NCI-H146 (cell line): Measurements from ENCODE around the gene IGSF6.
"Not testable (repeated sequence)": the region's sequence is repeated elsewhere in the genome, so short reads cannot be mapped to it uniquely, and the experiment has no call there.

ENCODE experiments used
- DNase-seq: peaks from one replicate; lab custom pipeline; 2025; lab: John Stamatoyannopoulos, UW

Gene IGSF6, protein sequence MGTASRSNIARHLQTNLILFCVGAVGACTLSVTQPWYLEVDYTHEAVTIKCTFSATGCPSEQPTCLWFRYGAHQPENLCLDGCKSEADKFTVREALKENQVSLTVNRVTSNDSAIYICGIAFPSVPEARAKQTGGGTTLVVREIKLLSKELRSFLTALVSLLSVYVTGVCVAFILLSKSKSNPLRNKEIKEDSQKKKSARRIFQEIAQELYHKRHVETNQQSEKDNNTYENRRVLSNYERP

GRCh38 chr16:21652453-21652852 is at the start of gene IGSF6:
TSS of gene IGSF6 (minus strand) at chr16:21652608. CDS start at chr16:21652598, 10 bp downstream.
- no peak for DNase-seq

DNA sequence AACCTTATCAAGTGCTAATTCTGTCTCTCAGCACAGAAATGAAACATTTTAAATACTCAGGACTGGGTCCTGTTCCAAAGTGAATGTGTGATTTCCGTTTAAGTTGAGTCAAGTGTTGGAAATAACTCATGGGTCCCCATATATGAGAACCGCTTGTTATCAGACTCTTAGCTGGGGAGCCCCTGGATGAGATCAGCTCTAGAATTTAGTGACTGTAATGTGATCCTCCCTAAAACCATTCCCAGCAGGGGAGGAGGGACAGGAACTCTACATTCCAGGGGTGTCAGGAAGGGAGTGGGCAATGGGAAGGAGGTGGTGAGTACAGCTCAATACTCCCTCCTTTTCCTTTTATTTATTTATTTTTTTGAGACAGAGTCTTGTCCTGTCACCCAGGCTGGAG is 48.9 kb upstream of the IGSF6 start:
- DNase-seq, result no peak

GRCh38 chr16:21698169-21699032 is 46.0 kb upstream of the IGSF6 start:
- no peak for DNase-seq

DNA sequence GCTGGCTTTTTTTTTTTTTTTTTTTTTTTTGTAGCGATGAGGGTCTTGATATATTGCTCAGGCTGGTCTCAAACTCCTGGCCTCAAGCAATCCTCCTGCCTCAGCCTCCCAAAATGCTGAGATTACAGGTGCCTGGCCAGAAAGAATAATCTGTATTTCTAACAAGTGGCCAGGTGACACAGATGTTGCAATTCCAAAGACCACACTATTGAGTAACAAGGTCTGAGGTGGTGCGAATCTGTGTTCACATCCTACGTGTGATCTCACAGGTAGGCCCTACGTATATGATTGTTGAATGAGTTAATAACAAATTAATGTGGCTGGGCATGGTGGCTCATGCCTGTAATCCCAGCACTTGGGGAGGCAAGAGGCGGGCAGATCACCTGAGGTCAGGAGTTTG is 44.6 kb upstream of the IGSF6 start:
- no peak for DNase-seq

GRCh38 chr16:21694609-21695008 is 42.2 kb upstream of the IGSF6 start:
- DNase-seq, result no peak

- DNase-seq, result not testable (repeated sequence)
These were observed 38.6 kb upstream of the IGSF6 start for GRCh38 chr16:21690967-21691366.

DNA sequence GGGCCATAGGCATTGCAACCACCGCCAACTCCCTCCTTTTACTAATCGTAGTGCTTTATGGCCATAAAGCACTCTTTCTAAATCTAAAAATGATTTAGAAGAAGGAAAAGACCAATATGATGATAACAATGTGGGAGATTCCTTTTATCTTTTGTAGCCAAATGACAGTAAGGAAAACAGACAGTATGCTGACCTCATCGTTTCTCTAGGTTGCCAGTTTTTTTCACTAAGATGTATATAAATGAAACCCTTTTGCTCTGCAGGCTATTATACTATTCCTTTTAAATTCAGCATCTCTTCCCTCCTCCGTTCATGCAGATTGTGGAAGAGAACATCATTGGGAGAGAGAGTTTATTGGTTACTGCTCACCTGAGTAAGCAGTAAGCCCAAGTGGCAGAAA is 36.7 kb upstream of the IGSF6 start:
- no peak for DNase-seq

DNA sequence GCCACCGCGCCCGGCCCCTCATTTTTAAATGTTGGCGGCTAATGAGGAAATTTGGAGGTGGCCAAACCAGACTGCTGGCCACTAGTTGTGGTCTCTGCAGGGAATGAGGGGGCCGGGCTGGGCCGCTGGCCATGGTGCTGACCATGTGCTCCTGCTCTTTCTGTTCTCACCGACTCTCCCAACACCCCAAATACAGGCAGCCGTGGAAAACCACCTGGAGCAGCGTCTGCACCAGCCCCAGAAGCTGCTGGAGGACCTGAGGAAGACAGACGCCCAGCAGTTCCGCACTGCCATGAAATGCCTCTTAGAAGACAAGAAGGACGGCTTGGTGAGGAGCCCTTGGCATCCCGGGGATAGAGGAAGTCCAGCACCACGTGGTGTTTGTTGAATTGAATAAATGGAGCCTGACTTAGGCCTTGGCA is 32.6 kb upstream of the IGSF6 start:
- no peak for DNase-seq

DNA sequence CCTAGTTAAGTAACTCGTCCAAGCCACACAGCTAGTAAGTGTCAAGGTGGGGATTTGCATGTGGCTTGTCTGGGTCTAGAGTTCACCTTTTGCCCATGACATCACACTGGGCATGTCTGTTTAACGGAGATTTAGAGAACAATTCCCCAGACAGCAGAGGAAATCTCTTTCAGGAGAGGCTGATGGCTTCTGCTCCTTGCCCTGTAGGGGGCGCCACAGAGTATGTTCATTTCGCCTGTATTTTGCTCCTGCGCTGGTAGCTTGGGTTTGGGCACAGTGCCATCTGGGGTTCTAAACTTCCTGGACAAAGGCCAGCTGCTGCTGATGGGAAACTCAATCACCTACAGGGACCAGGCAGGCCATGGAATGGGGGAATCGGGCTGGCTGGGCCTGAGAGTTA is 31.8 kb upstream of the IGSF6 start:
- no peak for DNase-seq

DNA sequence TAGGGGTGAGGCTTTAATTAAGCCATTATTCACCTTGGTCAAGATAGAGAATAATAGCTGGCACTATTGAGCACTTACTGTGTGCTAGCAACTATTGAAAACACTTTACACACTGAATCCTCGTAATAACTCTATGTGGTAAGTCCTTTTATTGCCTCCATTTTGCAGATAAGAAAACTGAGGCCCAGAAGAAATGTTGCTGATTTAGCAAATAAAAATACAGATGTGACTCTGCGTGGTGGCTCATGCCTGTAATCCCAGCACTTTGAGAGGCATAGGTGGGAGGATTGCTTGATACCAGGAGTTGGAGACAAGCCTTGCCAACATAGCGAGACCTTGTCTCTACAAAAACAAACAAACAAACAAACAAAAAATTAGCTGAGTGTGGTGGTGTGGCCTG is 30.8 kb upstream of the IGSF6 start:
- no peak for DNase-seq

DNA sequence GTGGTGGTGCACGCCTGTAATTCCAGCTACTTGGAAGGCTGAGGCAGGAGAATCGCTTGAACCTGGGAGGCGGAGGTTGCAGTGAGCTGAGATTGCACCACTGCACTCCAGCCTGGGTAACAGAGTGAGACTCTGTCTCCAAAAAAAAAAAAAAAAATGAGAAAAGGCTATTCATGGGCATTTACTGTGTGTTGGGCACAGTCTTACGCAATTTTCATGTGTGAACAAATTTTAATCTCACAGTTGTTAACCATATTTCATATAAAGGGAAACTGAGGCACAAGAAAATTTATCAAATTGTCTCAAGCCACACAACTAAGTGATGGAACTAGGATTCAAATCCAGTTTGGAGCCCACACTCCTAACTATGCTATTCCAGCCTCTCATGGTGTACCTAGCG is 28.3 kb upstream of the IGSF6 start:
- not testable (repeated sequence) for DNase-seq

- not testable (repeated sequence) for DNase-seq
These were observed 22.0 kb upstream of the IGSF6 start for GRCh38 chr16:21674456-21674855.

GRCh38 chr16:21673469-21673868 is 21.1 kb upstream of the IGSF6 start:
- no peak for DNase-seq

- no peak for DNase-seq
These were observed 15.2 kb upstream of the IGSF6 start for GRCh38 chr16:21667575-21667974.

- DNase-seq, result no peak
These were observed 14.4 kb upstream of the IGSF6 start for GRCh38 chr16:21666772-21667171.

DNA sequence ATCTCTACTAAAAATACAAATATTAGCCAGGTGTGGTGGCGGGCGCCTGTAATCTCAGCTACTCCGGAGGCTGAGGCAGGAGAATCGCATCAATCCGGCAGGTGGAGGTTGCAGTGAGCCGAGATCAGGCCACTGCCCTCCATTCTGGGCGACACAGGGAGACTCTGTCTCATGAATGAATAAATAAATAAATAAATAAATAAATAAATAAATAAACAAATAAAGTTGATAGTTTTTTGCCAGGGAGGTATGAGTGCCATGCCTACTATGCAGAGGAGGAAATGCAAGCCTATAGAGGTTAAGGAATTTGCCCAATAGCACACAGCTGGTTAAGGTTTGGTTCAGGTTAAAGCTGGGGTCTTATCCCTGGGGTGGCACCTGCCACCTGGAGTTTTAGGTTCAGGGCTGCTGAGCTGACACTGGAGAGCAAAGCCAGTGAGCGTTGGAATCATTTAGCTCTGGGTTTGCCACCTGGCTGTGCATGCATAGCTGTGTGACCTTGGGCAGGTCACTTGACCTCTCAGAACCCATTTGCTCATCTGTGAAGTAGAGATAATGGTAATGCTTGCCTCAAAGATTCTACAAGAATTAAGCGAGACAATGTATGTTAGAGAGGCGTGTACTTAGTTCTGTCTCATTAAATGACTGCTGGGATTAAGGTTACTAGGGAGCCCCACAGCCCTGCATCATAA is 12.5 kb upstream of the IGSF6 start:
- DNase-seq, result no peak

DNA sequence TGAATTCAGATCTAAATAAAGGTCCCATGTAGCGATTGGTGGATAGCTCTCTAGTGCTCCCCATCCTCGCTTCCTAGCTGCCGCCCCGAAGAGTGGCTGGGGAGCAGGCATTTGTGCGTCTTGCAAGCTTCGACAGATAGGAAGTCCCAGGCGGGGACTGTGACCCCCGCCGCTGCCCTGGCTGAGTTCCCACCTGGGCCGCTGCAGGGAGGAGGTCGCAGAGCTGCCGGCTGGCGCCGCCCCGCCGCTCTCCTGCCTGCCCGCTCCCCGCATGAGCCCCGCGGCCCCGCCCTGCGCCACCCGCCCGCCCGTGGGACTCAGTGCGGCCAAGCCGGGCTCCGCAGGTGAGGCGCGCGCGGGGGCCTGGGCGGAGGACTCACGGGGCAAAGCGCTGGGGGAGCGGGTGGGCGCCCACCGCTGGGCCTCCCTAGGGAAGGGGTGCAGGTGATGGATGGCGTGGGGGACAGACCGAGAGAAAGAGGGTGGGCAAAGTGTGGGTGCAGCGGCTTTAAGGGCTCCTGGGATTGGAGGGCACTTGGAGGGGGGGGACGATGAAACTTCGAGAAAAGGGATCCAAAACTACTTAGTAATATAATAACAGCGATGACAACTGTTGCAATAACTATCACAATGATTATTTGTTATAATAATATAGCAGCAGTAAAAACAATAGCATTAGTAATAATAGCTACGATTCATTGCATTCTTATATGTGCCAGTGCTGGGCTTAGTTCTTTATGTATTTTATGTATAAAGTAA is 11.7 kb upstream of the IGSF6 start, which contains the start of gene OTOA:
Gene OTOA, plus strand, starts transcription at position 80 of the 759 bp plus-strand sequence. CDS start 14,547 bp downstream, outside the sequence.
- no peak for DNase-seq

GRCh38 chr16:21659124-21659523 is 6.7 kb upstream of the IGSF6 start:
- no peak for DNase-seq

DNA sequence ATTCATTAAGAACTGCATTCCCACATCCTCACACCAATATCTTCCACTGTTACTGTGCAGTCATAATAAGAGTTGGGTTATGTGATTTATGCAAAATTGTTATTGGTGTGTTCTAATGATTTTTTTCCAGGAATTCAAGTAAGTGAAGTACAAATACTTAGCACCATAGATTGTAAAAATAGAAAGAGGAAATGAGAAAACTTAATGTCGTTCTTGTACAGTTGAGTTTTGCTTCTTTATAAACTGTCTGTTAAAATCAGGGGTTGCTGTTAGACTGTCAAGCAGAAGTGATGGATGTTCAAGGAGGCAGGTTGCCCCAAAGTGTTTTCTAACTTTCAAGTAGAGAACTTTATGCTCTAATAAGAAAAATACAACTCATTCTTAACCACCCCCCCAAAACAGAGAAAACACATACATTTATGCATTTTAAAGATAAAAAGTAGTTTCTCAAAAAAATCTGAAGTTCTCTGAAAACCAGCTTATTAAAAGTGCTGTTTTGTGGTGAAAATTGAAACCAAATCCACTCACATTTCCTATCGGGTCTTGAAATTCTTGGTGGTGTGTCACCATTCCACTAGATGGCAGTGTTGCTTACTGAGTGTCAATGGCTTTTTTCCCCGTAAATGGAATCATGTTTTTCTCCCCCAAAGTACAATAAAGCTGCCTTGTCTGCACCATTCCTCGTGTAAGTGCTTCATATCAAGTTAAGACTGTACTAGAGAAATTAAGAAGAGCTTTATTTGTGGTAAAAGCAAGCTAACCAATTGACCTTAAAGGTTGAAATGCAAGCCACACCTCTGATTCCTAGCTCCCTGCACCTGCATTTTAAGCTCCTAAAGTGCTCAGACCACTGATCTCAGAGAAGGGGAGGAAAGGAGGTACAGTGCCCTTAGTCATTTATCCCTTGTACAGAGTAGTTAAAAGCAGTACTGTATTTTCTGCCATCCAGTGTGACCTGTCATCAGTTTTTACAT is 4.7 kb upstream of the IGSF6 start:
- peak; percentile 23 for DNase-seq

DNA sequence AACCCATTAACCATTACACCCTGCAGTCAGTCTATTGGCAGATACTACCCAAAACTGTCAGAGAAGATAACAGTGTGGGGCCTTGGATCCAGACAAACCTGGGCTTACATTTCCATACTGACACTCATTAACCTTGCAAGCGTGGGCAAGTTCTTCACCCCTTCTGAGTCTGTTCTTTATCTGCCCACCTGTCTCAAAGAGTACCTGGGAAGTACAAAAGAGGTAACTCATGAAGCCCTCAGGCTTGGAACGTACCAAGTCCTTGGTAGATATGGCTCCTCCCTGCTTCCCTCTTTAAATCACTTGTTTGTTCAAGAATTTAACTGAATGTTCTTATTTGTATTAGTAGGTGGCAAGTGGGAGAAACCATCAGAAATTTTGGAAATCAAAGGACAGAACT is 2.5 kb upstream of the IGSF6 start:
- no peak for DNase-seq

GRCh38 chr16:21654466-21654865 is 2.1 kb upstream of the IGSF6 start:
- no peak for DNase-seq
